ENCODE data around the gene PLA2G5. TPM values are rescaled to one million over a fixed set of nuclear protein-coding genes. Genes with fewer than 3 reads are reported as not detected.

PLA2G5 gene
- total RNA-seq, 1 donor from 2014 or later: not detected

- H3K4me3 Mint-ChIP-seq (ENCODE audit: low read depth): no peak overlapping the region
- peaks cover 54% of the 10 kb centered on the region for H3K27me3 Mint-ChIP-seq
- H3K27ac Mint-ChIP-seq: no peak overlapping the region
- H3K36me3 Mint-ChIP-seq (ENCODE audit: insufficient read depth): no peaks in the 10 kb centered on the region
- peaks cover 5% of the 10 kb centered on the region for H3K4me1 Mint-ChIP-seq (ENCODE audit: low read depth)
- DNase-seq (ENCODE audit: low spot score, unreplicated experiment): no peak
- no peaks in the 10 kb centered on the region for H3K9me3 Mint-ChIP-seq (ENCODE audit: low read depth)
- TF ChIP-seq CTCF (IDR thresholded peaks at IDR 0.05; ENCODE audit: unreplicated experiment): no peak
Observed at GRCh38 chr1:20117236-20117635, 47.2 kb downstream of the PLA2G5 start.

DNA sequence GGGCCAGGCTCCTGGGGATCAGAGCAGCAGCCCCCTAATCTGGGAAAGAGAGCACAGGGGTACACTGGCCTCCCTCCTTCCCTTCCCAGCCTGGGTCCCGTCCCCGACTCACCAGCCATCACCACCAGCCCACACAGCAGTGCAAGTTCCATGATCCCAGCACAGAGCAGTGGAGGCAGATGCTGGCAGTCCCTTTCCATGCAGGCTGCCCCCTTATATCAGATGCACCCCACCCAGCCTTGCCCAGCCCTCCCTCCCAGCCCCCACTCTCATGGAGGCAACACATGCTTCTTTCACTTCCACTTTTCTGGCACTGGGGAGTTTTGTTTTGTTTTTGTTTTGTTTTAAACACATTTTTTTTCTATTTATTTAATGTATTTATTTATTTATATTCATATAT is 49.4 kb downstream of the PLA2G5 start, which contains the start of gene PLA2G2D:
Gene PLA2G2D (minus strand): TSS at position 190 of the 400 bp plus-strand sequence. CDS start 38 bp downstream, at position 152.
- peaks cover under 1% of the 10 kb centered on the region for H3K4me1 Mint-ChIP-seq (ENCODE audit: low read depth)
- no peaks in the 10 kb centered on the region for H3K36me3 Mint-ChIP-seq (ENCODE audit: insufficient read depth)
- H3K9me3 Mint-ChIP-seq (ENCODE audit: low read depth): no peaks in the 10 kb centered on the region
- no peak for TF ChIP-seq CTCF (IDR thresholded peaks at IDR 0.05; ENCODE audit: unreplicated experiment)
- no peak within 1 kb of the TSS for H3K27ac Mint-ChIP-seq
- peaks cover 42% of the 10 kb centered on the region for H3K27me3 Mint-ChIP-seq
- H3K4me3 Mint-ChIP-seq (ENCODE audit: low read depth): no peak within 1 kb of the TSS
- no peak for DNase-seq (ENCODE audit: low spot score, unreplicated experiment)

GRCh38 chr1:20120796-20121195 is 50.8 kb downstream of the PLA2G5 start:
- H3K36me3 Mint-ChIP-seq (ENCODE audit: insufficient read depth): no peaks in the 10 kb centered on the region
- DNase-seq (ENCODE audit: low spot score, unreplicated experiment): no peak

DNA sequence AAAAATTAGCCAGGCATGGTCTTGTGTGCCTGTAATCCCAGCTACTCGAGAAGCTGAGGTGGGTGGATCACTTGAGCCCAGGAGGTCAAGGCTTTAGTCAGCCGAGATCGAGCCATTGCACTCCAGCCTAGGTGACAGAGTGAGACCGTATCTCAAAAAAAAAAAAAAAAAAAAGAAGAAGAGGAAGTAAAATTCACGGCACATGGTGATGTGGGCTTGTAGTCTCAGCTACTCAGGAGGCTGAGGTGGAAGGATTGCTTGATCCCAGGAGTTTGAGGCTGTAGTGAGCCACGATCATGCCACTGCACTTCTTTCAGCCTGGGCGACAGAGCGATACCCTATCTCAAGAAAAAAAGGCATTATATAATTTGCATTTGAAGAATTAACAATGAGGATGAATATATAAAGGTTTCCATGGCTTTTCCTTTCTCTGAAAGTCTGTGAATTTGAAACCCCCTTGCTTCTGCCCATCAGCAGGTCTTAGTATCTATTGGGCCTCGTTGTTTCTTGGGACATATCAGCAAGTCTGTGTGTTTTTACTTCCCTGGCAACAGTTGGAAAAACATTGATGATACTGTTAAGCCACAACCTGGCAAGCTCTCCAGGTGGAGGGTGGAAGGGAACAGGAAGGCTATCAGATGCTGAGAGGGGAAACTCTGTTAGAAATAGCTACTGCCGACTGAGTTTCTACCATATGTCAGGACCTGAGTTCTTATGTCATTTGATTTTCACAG is 53.9 kb downstream of the PLA2G5 start:
- Mint-ChIP-seq H3K27me3 (peaks cover 30% of the 10 kb centered on the region), H3K27ac (no peak overlapping the region)
- no peak for TF ChIP-seq CTCF (IDR thresholded peaks at IDR 0.05; ENCODE audit: unreplicated experiment)

More at GRCh38 chr1:20120796-20121195, 50.8 kb downstream of the PLA2G5 start:
- no peak overlapping the region for H3K4me3 Mint-ChIP-seq (ENCODE audit: low read depth)
- no peaks in the 10 kb centered on the region for H3K4me1 Mint-ChIP-seq (ENCODE audit: low read depth)
- H3K9me3 Mint-ChIP-seq (ENCODE audit: low read depth): no peaks in the 10 kb centered on the region
- H3K27ac Mint-ChIP-seq: no peak overlapping the region
- H3K27me3 Mint-ChIP-seq: peaks cover 44% of the 10 kb centered on the region
- TF ChIP-seq CTCF (IDR thresholded peaks at IDR 0.05; ENCODE audit: unreplicated experiment): no peak

GRCh38 chr1:20124456-20125057 is 54.6 kb downstream of the PLA2G5 start:
- Mint-ChIP-seq H3K4me1 (ENCODE audit: low read depth) (no peaks in the 10 kb centered on the region), H3K9me3 (ENCODE audit: low read depth) (no peaks in the 10 kb centered on the region)

More for the DNA sequence above, 53.9 kb downstream of the PLA2G5 start:
- no peaks in the 10 kb centered on the region for H3K36me3 Mint-ChIP-seq (ENCODE audit: insufficient read depth)
- no peak for DNase-seq (ENCODE audit: low spot score, unreplicated experiment)
- H3K9me3 Mint-ChIP-seq (ENCODE audit: low read depth): no peaks in the 10 kb centered on the region
- H3K4me3 Mint-ChIP-seq (ENCODE audit: low read depth): no peak overlapping the region
- no peaks in the 10 kb centered on the region for H3K4me1 Mint-ChIP-seq (ENCODE audit: low read depth)

More at GRCh38 chr1:20124456-20125057, 54.6 kb downstream of the PLA2G5 start:
- H3K27me3 Mint-ChIP-seq: peaks cover 28% of the 10 kb centered on the region
- H3K4me3 Mint-ChIP-seq (ENCODE audit: low read depth): no peak overlapping the region
- no peak for TF ChIP-seq CTCF (IDR thresholded peaks at IDR 0.05; ENCODE audit: unreplicated experiment)
- no peak for DNase-seq (ENCODE audit: low spot score, unreplicated experiment)
- H3K27ac Mint-ChIP-seq: no peak overlapping the region
- no peaks in the 10 kb centered on the region for H3K36me3 Mint-ChIP-seq (ENCODE audit: insufficient read depth)

Measured in progenitor cell of endocrine pancreas (in vitro differentiated cells).